GM19455 (cell line): ENCODE results near the gene ITGB3.
"Not testable (repeated sequence)": the region's sequence is repeated elsewhere in the genome, so short reads cannot be mapped to it uniquely, and the experiment has no call there.

ENCODE experiments used
- ATAC-seq: cut with Tn5 transposase; IDR thresholded peaks from one replicate; pipeline ENCODE4 v1.9.1; 2021; ENCODE audit not compliant: unreplicated experiment

The ITGB3 gene

DNA sequence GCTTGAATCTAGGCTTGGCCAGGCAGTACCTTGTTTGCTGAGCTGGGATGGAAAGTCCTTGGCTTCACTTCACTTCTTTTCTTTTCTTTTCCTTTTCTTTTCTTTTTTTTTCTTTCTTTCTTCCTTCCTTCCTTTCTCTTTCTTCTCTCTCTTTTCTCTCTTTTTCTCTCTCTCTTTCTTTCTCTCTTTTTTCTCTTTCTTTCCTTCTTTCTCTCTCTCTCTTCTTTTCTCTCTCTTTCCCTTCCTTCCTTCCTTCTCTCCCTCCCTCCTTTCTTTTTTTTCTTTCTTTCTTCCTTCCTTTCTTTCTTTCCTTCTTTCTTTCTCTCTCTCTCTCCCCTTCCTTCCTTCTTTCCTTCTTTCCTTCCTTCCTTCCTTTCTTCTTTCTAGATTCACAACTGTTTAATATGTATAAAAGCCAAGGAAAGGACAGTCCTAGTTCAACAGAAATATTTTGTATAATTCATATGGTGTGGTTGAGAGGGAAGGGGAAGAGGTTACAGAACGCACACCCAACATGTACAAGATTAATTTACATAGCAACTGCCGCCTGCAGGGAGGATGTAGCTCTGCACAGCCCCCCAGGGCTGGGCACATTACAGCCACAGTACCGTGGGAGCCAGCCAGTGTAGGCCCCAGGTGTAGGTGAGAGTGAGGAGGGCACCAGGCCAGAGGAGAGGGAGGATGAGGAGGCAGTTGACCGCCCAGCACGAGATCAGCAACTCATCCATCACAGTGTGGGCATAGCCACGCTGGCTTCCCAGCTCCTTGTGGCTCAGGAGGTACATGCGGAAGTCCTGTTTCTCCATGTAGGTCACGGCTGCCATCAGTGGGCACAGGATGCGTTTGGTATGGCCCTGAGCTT lies 9.7 kb upstream of the ITGB3 start:
- ATAC-seq, result no peak

DNA sequence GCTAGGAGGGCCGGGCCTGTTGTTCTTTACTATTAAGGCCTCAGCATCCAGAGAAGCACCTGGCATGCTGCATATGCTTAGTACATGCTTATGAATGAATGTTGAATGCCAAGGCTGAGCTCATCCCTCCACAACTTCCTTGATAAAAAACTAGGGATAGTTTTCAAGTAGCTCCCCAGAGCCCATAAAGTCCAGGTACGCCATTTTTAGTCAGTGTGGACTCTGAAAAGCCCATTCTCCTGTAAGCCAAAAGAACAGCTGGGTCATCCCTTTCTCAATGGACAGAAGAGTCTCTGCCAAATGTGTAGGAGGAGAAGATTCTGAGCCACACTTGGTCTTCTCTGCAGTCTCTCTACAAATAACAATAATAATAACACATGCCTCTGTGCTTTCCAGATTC lies 8.9 kb upstream of the ITGB3 start:
- no peak for ATAC-seq

DNA sequence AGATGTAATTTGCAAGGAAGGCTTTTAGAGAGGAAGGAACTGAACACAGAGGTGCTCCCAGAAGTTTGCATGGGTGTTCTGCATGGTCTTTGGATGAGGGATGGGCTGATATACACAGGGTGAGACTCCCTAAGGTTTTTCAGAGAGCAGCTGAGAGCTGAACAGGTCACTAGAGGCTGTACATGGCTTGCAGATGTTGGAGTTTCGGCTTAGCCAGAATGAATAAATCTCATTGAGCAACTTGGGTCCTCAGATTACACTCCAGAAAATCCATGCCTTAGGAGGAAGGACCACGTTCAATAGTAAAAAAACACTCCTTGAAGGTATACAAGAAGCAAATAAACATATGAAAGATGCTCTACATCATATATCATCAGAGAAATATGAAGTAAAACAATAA lies 7.5 kb upstream of the ITGB3 start:
- ATAC-seq, result no peak

DNA sequence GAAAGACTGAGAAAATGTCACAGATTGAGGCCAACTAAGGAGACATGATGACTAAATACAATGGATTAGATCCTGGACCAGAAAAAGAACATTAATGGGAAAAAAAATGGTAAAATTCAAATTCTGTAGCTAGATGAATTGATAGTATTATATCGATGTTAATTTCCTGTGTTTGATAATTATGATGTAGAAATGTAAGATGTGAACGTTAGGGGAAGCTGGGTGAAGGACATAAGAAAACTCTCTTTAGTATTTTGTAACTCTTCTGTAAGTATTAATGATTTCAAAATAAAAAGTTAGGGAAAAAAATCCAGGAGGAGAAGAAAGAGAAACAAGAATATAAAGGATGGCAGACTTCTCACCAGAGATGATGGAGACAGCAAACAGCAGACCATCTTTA lies 2.8 kb upstream of the ITGB3 start:
- no peak for ATAC-seq

DNA sequence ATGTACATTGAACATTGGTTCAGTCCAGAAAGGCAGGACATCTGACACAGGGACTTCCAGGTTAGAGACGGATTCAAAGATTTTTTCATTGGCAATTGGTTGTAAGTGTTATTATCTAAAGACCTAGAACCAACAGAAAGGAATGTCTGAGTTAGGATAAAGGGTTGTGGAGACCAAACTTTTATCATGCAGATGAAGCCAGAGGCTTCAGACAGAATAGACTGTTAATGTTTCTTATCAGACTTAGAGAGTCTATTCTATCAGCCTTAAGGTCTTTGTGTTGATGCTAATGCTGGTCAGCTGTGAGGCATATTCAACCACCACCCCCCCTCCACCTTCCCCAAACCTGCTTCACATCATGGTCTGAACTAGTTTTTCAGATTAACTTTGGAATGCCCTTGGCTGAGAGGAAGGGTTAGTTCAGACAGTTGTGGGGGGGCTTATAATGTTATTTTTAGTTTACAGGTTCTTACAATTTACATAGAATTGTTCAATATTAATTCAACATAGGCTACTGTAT lies 2.1 kb upstream of the ITGB3 start:
- no peak for ATAC-seq

DNA sequence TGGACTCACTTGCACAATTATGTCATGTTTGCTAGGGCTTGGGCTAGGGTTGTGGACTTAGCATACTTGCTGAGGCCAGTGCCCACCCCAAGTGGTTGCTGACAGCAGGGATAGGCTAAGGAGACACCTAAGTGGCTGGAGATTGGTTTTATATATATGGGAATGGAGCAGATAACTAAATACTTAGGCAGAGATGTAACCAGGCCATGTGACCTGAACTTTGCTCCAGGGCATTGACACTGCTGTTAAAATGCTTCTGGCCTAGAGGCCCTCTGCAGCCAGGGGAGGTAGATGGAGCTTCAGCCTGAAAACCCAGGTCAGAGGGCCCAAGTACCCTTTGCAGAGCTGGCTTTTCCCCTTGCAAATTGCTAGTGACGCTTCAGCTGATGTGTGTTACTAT lies 1.4 kb upstream of the ITGB3 start:
- no peak for ATAC-seq

DNA sequence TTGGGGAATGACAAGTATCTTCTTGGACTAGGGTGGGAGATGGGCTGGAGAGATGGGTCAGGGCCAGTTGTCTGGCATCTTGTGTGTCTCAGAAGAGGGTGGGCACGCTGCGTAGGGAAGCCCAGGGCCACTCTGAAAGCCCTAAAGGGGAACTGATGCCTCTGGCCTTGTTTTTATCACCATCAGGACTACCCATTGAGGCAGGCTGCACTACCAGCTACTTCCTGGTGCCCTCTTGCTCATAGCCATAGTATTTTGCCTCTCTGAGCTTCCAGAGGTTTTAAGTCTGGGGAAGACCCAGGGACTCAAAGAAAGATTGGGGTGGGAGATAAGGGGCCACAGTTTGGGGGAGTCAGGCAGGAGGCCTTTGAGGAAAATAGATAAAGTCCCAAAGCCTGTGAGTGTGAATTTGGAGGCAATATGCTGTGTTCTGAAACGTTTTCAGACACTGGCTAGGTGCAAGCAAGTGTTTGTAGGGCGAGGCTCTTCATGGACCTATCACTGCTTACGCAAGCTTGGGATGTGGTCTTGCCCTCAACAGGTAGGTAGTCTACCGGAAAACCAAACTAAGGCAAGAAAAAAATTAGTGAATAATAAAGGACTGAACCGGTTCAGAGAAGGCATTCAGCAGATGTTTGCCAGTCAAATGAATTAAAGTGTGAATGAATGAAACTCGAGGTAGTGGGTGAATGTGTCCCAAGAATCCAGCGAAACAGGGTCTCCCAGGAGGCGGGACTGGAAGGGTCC lies 688 bp upstream of the ITGB3 start:
- no peak for ATAC-seq

DNA sequence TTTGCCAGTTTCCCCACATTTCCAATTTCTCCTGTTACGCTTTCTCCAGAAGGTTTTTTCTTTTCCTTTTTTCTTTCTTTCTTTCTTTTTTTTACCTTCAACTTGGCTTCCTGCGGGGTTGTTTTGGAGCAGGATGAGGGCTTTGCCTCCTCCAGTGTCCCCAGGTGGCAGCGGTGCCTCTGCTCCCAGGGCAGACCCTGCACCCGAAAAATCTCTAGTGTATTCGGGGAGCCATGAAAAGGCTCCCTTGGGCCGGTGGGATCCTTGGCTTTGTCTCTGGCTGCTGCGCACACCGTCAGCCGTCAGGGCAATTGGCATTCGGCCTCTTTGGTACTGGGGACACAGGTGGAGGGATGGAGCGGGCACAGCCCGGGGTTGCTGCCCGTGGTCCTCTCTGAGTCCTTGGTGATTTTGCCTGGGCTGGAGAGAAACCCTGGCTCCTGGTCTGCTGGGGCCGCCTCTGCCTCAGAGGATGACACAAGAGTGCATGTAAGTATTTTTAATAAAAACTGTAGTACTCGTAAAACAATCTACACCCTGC lies 846 bp downstream of the ITGB3 start:
- ATAC-seq, result no peak

DNA sequence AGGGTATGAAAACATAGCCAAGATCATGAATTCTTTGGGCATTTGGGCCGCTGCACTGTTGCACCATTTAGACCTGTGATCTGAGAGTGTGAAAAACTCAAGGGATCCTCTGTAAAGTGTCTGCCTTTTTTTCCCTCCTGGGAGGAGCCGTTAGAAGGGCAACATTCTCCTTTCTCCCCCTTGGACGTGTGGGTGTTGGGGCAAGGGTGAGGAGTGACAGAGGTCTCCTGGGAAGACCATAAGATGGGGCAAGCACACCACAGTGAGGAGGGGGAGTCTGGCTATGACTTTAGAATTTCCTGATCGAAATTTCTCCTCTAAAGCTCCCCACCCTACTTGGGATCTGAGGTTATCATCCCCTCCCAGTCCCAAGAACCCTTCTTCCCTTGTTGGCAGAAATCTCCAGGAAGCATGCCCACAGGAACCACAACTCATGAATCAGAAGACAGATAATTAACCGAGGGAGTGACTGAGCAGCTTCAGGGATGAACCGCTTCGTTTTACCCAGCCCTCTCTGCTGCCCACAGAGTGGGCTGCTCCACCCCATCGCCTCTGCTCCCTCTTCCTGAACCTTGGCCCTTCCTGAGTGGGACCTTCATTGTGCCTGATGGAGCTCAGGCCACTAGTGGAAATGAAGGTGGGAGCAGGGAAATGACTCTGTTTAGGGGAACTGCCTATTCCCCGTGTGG lies 4.2 kb downstream of the ITGB3 start:
- no peak for ATAC-seq

DNA sequence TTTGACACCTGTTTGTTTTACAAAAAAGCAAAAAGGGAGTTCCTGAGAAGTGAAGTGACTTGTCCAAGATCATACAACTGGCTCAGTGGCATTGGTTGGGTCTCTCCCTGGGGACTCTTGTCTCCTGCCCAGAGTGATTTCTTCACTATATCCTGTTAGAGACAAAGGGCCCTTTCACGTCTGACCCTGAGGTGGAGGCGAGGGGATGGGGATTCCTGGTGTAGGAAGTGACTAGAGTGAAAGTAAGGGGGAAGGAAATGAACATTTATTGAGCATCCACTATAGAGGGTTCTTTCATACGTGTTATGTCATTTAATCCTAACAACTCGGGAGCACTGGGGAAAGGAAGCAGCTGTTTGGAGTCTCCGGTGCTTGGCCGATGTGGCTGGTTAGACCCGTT lies 9.0 kb downstream of the ITGB3 start:
- ATAC-seq, result no peak

DNA sequence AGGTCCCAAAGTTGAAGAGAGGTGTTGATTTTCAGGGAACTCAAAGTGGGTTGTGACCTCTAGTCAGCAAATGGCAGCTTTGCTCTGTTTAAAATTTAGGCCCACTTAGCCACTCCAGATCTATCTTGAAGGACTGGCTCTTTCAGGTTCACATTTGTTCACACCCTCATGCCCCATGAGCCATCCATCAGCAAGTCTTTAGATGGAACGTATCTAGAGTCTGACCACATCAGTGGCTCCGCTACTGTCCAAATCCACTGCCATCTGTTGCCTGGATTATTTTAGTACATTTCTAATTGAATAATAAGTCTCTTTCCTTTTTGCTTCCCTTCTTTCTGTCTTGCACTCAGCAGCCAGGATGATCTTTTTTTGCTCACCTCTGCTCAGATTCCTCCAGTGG lies 10.5 kb downstream of the ITGB3 start:
- no peak for ATAC-seq

DNA sequence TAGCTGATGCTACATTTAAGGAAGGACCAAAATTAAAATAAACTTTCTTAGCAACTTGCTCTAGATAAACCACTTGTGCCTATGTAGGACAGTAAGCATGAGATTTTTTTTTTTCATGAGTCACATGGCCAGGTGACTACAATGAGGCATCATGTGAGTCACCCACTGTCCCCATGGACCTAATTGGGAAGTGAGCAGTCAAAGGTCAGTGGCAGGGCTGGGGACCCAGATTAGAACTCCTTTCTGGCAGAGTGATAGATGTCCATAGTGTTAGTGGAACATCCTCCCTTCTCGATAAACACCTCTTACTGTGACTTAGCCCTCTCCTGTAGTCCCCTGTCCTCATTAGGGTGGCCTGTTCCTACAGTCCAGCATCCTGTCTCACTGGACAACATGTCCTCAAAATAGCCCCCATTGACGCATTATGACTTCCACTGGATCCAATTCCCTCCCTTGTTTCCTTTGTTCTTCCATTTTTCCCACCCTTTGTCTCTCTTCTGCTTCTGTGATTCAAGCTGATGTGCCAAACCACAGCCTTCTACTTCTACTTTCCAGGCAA lies 12.4 kb downstream of the ITGB3 start:
- no peak for ATAC-seq

DNA sequence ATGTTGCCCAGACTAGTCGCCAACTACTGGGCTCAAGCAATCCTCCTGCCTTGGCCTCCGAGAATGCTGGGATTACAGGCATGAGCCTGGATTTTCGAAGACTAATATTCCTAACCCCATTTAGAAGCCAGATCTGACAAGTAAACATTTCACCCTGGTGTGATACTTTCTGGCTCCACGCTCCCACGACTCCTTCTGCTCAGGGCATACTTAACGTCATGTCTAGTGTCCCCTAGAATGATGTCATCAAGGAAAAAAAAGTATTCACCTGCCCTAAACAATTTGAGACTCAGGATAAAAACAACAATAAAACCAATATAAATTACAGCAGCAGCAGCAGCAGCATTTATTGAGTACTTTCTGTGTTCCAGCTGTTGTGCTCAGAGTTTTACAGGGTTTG lies 13.2 kb downstream of the ITGB3 start:
- no peak for ATAC-seq

DNA sequence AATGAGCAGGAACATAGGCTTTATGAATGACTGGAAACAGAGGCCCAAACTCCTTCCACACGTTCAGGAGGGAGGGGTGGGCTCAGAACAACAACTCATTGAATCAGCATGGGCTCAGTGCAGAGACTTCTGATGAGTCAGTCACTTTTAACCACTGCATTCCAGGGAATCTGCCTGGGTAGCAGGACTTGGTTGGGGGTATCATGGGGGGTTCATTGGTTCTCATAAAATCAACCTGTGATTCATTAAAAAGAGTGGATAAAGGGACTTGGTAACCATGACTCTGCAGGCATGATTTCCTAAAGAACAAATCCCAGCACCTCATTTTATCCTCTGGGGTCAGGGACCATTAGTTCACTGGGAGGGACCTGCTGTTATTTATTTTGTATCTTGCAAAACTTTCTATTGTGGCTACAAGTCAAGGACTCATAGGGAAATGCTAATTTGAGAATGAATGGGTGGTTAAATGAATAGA lies 13.8 kb downstream of the ITGB3 start:
- no peak for ATAC-seq

DNA sequence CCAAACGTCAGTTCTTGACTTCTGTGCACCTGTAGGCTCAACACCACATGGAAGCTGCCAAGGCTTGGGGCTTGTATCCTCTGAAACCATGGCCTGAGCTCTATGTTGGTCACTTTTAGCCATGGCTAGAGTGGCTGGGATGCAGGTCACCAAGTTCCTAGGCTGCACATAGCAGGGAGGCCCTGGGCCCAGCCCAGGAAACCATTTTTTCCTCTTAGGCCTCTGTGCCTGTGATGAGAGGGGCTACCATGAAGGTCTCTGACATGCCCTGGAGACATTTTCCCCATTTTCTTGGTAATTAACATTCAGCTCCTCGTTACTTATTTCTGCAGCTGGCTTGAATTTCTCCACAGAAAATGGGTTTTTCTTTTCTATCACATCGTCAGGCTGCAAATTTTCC lies 15.3 kb downstream of the ITGB3 start:
- ATAC-seq, result not testable (repeated sequence)

DNA sequence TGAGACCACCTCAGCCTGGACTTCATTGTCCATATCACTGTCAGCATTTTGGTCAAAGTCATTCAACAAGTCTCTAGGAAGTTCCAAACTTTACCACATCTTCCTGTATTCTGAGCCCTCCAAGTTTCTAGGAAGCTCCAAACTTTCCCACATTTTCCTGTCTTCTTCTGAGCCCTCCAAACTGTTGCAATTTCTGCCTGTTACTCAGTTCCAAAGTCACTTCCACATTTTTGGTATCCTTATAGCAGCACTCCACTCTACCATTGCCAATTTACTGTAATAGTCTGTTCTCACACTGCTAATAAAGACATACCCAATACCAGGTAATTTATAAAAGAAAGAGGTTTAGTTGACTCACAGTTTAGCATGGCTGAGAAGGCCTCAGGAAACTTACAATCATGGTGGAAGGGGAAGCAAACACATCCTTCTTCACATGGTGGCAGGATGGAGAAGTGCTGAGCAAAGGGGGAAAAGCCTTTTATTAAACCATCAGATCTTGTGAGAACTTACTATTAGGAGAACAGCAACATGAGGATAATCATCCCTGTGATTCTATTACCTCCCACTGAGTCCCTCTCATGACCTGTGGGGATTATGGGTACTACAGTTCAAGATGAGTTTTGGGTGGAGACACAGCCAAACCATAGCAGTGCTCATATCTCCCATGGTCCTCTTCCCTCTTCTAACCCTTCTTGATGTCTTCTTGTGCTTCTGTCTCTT lies 16.1 kb downstream of the ITGB3 start:
- not testable (repeated sequence) for ATAC-seq

DNA sequence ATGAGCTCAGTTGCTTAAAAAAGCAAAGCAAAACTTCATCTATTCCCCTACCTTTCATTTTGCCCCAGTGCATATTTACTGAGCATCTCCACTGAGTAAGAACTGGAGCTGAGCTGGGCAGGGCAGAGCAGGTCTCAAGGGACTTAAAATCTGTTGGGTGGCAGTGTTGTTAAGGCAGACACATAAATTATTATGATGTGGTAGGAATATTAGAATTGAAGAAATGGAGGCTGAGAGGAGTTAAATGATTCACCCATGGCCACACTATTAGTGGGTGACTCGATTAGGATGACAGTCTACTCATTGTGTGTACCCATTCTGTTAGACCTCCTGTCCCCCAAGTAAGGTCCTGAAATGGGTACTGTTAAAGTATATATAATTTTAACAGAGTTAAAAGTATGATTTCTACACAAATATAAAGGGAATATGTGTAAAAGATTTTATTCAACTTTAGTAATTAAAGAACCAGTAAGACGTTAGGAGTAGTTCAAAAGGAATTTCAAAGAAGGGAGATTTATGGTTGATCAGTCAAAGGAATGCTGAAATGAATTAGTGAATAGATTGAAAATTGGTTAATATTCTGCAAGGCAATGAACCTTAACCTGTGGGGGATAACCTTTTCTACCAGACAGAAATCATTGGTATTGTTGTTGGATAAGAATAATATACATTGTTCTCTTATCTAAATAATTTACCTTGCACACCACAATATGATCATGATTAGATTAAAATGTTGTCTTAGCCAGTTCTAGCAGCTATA lies 17.5 kb downstream of the ITGB3 start:
- no peak for ATAC-seq

DNA sequence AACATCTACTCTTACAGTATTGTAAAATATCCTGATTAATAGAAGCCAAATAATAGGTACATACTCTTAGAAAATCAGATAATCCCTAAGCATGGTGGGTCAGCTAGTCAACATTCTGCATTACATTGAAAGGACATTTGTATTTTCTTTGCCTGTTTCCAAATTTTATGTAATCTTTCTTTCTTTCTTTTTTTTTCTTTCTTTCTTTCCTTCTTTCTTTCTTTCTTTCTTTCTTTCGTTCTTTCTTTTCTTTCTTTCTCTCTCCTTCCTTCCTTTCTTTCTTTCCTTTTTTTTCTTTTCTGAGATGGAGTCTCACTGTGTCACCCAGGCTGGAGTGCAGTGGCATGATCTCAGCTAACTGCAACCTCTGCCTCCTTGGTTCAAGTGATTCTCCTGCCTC lies 18.9 kb downstream of the ITGB3 start:
- ATAC-seq, result no peak

DNA sequence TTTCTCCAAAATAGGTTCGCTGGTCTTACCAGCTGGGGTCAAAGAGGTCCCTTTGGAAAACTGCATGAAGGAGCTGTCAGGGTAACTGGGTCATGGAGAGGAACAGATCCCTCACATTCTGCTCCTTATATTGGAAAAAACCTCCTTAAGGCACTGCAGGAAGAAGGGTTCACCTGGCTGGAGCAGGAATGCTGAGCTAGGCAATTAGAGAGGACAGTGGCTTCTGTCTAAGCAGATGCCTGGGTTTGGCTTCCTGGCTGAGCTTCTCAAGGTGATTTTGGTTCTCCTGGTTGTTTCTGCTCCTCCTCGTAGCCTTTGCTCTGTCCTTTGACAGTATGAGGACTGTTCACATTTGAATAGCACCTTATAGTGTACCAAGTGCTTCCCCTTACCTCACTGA lies 19.6 kb downstream of the ITGB3 start:
- ATAC-seq, result no peak
